Activated CD8-positive, alpha-beta memory T cell treated with anti-CD3 and anti-CD28 coated beads, Interleukin-2, amount 10 ng/mL, durations not matched to agents 7 days and 5 days (primary cell): ENCODE data around the gene ARID2. TPM values are rescaled to one million over a fixed set of nuclear protein-coding genes. Genes with fewer than 3 reads are reported as not detected.

Experiments used
- ATAC-seq: fragments of 150-1000 bp; cut with Tn5 transposase; one replicate; pipeline ENCODE4 v1.10.0; 2021; ENCODE audit warnings: moderate library complexity
- CTCF ChIA-PET: fragments of 350-600 bp; sonication (Branson Sonifier 250); formaldehyde crosslinking; loops from one replicate; lab custom pipeline; 2021; ENCODE audit warnings: antibody characterized with exemption; lab: Charles Lee
- DNase-seq: peaks from one replicate; pipeline ENCODE4 v3.0.0-alpha.2; 2020
- H3K27ac Mint-ChIP-seq: one replicate; pipeline ENCODE4 v1.8.0; 2021; ENCODE audit warnings: mild to moderate bottlenecking, mixed read lengths
- H3K27me3 Mint-ChIP-seq: one replicate; pipeline ENCODE4 v1.8.0; 2021; ENCODE audit warnings: mixed read lengths
- H3K36me3 Mint-ChIP-seq: one replicate; pipeline ENCODE4 v1.8.0; 2021; ENCODE audit warnings: mild to moderate bottlenecking, mixed read lengths
- H3K4me1 Mint-ChIP-seq: one replicate; pipeline ENCODE4 v1.8.0; 2021; ENCODE audit warnings: mixed read lengths
- H3K4me3 Mint-ChIP-seq: one replicate; pipeline ENCODE4 v1.8.0; 2021; ENCODE audit warnings: mild to moderate bottlenecking, moderate library complexity, mixed read lengths
- H3K9me3 Mint-ChIP-seq: one replicate; pipeline ENCODE4 v1.8.0; 2022; ENCODE audit warnings: low read depth, mixed read lengths
- total RNA-seq, 2 experiments: library from RNA; stranded (reverse); gene quantifications; one replicate each; pipeline ENCODE4 v1.2.3, GENCODE V29; 2021

ARID2 gene
- total RNA-seq, 2 experiments from 2014 or later: 38.3 to 49.6 TPM

GRCh38 chr12:45756666-45757065 lies 27.2 kb downstream of the ARID2 start:
- Mint-ChIP-seq H3K9me3 (no peaks in the 10 kb centered on the region), H3K27me3 (no peaks in the 10 kb centered on the region), H3K4me3 (no peak overlapping the region), H3K4me1 (peaks cover 1% of the 10 kb centered on the region), H3K36me3 (peaks cover 11% of the 10 kb centered on the region), H3K27ac (no peak overlapping the region)
- no peak for ATAC-seq
- CTCF ChIA-PET: no interaction called here
- DNase-seq: no peak

GRCh38 chr12:45757172-45757571 lies 27.7 kb downstream of the ARID2 start:
- H3K27ac Mint-ChIP-seq: no peak overlapping the region
- DNase-seq: no peak
- no peaks in the 10 kb centered on the region for H3K9me3 Mint-ChIP-seq
- CTCF ChIA-PET: no interaction called here
- no peak overlapping the region for H3K4me3 Mint-ChIP-seq
- no peak for ATAC-seq
- peaks cover 1% of the 10 kb centered on the region for H3K4me1 Mint-ChIP-seq
- H3K27me3 Mint-ChIP-seq: no peaks in the 10 kb centered on the region
- peaks cover 11% of the 10 kb centered on the region for H3K36me3 Mint-ChIP-seq

- Mint-ChIP-seq H3K9me3 (no peaks in the 10 kb centered on the region), H3K4me3 (no peak overlapping the region), H3K4me1 (peaks cover 1% of the 10 kb centered on the region), H3K27ac (no peak overlapping the region), H3K36me3 (peaks cover 5% of the 10 kb centered on the region), H3K27me3 (no peaks in the 10 kb centered on the region)
- CTCF ChIA-PET: no interaction called here
- ATAC-seq: no peak
- no peak for DNase-seq
These were observed 30.8 kb downstream of the ARID2 start for GRCh38 chr12:45760333-45760732.

- ATAC-seq (no peak), DNase-seq (no peak)
- Mint-ChIP-seq H3K27ac (no peak overlapping the region), H3K9me3 (peaks cover 2% of the 10 kb centered on the region), H3K4me1 (peaks cover 3% of the 10 kb centered on the region), H3K36me3 (peaks cover 15% of the 10 kb centered on the region), H3K4me3 (no peak overlapping the region), H3K27me3 (no peaks in the 10 kb centered on the region)
- CTCF ChIA-PET: interaction anchor here (0.7 to 1.5 kb wide), 3 partner anchors 15 to 219 kb away, joined by 3 to 5 read pairs (median 3); no protein-coding TSS in a partner anchor
These were observed 32.9 kb downstream of the ARID2 start for GRCh38 chr12:45762185-45763110.

- Mint-ChIP-seq H3K4me1 (peaks cover 6% of the 10 kb centered on the region), H3K36me3 (peaks cover 24% of the 10 kb centered on the region), H3K27me3 (no peaks in the 10 kb centered on the region), H3K27ac (no peak overlapping the region), H3K4me3 (no peak overlapping the region), H3K9me3 (peaks cover 3% of the 10 kb centered on the region)
- DNase-seq (no peak), ATAC-seq (no peak)
- CTCF ChIA-PET: interaction anchor here (1.2 kb wide), 1 partner anchor 239 kb away, joined by 3 read pairs; no protein-coding TSS in a partner anchor
These were observed 33.9 kb downstream of the ARID2 start for GRCh38 chr12:45763381-45763780.

GRCh38 chr12:45768194-45768593 lies 38.7 kb downstream of the ARID2 start:
- ATAC-seq (no peak), DNase-seq (no peak)
- CTCF ChIA-PET: no interaction called here
- Mint-ChIP-seq H3K27me3 (no peaks in the 10 kb centered on the region), H3K9me3 (peaks cover 15% of the 10 kb centered on the region), H3K4me1 (peaks cover 10% of the 10 kb centered on the region), H3K4me3 (no peak overlapping the region), H3K36me3 (peaks cover 43% of the 10 kb centered on the region), H3K27ac (no peak overlapping the region)

GRCh38 chr12:45773747-45774146 lies 44.2 kb downstream of the ARID2 start:
- H3K27me3 Mint-ChIP-seq: no peaks in the 10 kb centered on the region
- DNase-seq (no peak), ATAC-seq (no peak)
- CTCF ChIA-PET: no interaction called here
- H3K27ac Mint-ChIP-seq: no peak overlapping the region
- H3K4me1 Mint-ChIP-seq: peaks cover 6% of the 10 kb centered on the region
- H3K36me3 Mint-ChIP-seq: peaks cover 18% of the 10 kb centered on the region
- H3K4me3 Mint-ChIP-seq: no peak overlapping the region
- H3K9me3 Mint-ChIP-seq: peaks cover 8% of the 10 kb centered on the region

- H3K9me3 Mint-ChIP-seq: peaks cover 2% of the 10 kb centered on the region
- ATAC-seq (no peak), DNase-seq (no peak)
- no peak overlapping the region for H3K4me3 Mint-ChIP-seq
- H3K27ac Mint-ChIP-seq: no peak overlapping the region
- H3K27me3 Mint-ChIP-seq: no peaks in the 10 kb centered on the region
- CTCF ChIA-PET: no interaction called here
- peaks cover 5% of the 10 kb centered on the region for H3K4me1 Mint-ChIP-seq
- peaks cover 11% of the 10 kb centered on the region for H3K36me3 Mint-ChIP-seq
These were observed 45.1 kb downstream of the ARID2 start for GRCh38 chr12:45774508-45775162.

- DNase-seq: no peak
- ATAC-seq: no peak
- CTCF ChIA-PET: no interaction called here
- Mint-ChIP-seq H3K27ac (no peak overlapping the region), H3K4me1 (peaks cover 4% of the 10 kb centered on the region), H3K9me3 (no peaks in the 10 kb centered on the region), H3K27me3 (no peaks in the 10 kb centered on the region), H3K36me3 (peaks cover 6% of the 10 kb centered on the region), H3K4me3 (no peak overlapping the region)
These were observed 46.0 kb downstream of the ARID2 start for GRCh38 chr12:45775465-45775864.

GRCh38 chr12:45775964-45776363 lies 46.5 kb downstream of the ARID2 start:
- ATAC-seq: no peak

GRCh38 chr12:45779936-45780335 lies 50.4 kb downstream of the ARID2 start:
- DNase-seq: no peak
- Mint-ChIP-seq H3K27ac (no peak overlapping the region), H3K27me3 (no peaks in the 10 kb centered on the region), H3K9me3 (no peaks in the 10 kb centered on the region), H3K4me3 (no peak overlapping the region), H3K36me3 (peaks cover 2% of the 10 kb centered on the region), H3K4me1 (peaks cover 2% of the 10 kb centered on the region)
- no peak for ATAC-seq
- CTCF ChIA-PET: no interaction called here

More at GRCh38 chr12:45775964-45776363, 46.5 kb downstream of the ARID2 start:
- H3K27me3 Mint-ChIP-seq: no peaks in the 10 kb centered on the region
- H3K4me3 Mint-ChIP-seq: no peak overlapping the region
- no peaks in the 10 kb centered on the region for H3K9me3 Mint-ChIP-seq
- H3K4me1 Mint-ChIP-seq: peaks cover 4% of the 10 kb centered on the region
- CTCF ChIA-PET: interaction anchor here (1.0 kb wide), 1 partner anchor 10 kb away, joined by 3 read pairs; no protein-coding TSS in a partner anchor
- DNase-seq: no peak
- H3K36me3 Mint-ChIP-seq: peaks cover 2% of the 10 kb centered on the region
- no peak overlapping the region for H3K27ac Mint-ChIP-seq

GRCh38 chr12:45781080-45781479 lies 51.6 kb downstream of the ARID2 start:
- no peak for DNase-seq
- CTCF ChIA-PET: no interaction called here
- Mint-ChIP-seq H3K27me3 (no peaks in the 10 kb centered on the region), H3K4me1 (peaks cover 2% of the 10 kb centered on the region), H3K4me3 (no peak overlapping the region), H3K9me3 (no peaks in the 10 kb centered on the region), H3K36me3 (peaks cover 2% of the 10 kb centered on the region), H3K27ac (no peak overlapping the region)
- ATAC-seq: no peak

GRCh38 chr12:45785315-45785714 lies 55.8 kb downstream of the ARID2 start:
- H3K27me3 Mint-ChIP-seq: no peaks in the 10 kb centered on the region
- H3K9me3 Mint-ChIP-seq: no peaks in the 10 kb centered on the region
- H3K27ac Mint-ChIP-seq: no peak overlapping the region
- CTCF ChIA-PET: interaction anchor here (0.9 kb wide), 1 partner anchor 9 kb away, joined by 3 read pairs; no protein-coding TSS in a partner anchor
- H3K36me3 Mint-ChIP-seq: peaks cover 1% of the 10 kb centered on the region
- H3K4me3 Mint-ChIP-seq: no peak overlapping the region
- H3K4me1 Mint-ChIP-seq: no peaks in the 10 kb centered on the region
- DNase-seq (no peak), ATAC-seq (no peak)
